OCI-LY1 (cell line): Measurements from ENCODE around the gene ATP11A.

Experiments
- CTCF ChIP-seq: fragments of 200-600 bp; sonication (generic), shearing (Covaris generic); IDR thresholded peaks from 2 replicates; pipeline ENCODE4 v1.5.1; 2017; ENCODE audit warnings: mild to moderate bottlenecking, antibody characterized with exemption, low read length, moderate library complexity, mixed read lengths
- EZH2 ChIP-seq: fragments of 200-600 bp; sonication (generic), shearing (Covaris generic); IDR thresholded peaks from 2 replicates; pipeline ENCODE4 v1.8.0; 2017; ENCODE audit warnings: borderline replicate concordance, mixed run types, mild to moderate bottlenecking, antibody characterized with exemption, low read length, moderate library complexity, mixed read lengths

- no peak for TF ChIP-seq CTCF
- TF ChIP-seq EZH2: no peak
Observed at GRCh38 chr13:112905086-112905485, 215.2 kb downstream of the ATP11A start.
